ENCODE measurements around the gene ERVV-1.
"Not testable (repeated sequence)": the region's sequence is repeated elsewhere in the genome, so short reads cannot be mapped to it uniquely, and the experiment has no call there.

ERVV-1 gene

GRCh38 chr19:53013621-53014020 is at the start of gene ERVV-1:
ERVV-1 (plus strand) TSS chr19:53013921; CDS start chr19:53014091, 170 bp downstream.
- DNase-seq (ENCODE audit: low read depth in 2 of 2): no peak

GRCh38 chr19:52967772-52968171 is 45.9 kb upstream of the ERVV-1 start:
- no peak for DNase-seq (ENCODE audit: low read depth in 2 of 2)

GRCh38 chr19:52981329-52981728 is 32.4 kb upstream of the ERVV-1 start:
- DNase-seq (ENCODE audit: low read depth in 2 of 2): no peak

- not testable (repeated sequence) for DNase-seq (ENCODE audit: low read depth in 2 of 2)
These were observed 30.6 kb upstream of the ERVV-1 start for GRCh38 chr19:52983167-52983566.

GRCh38 chr19:52987221-52987620 is 26.5 kb upstream of the ERVV-1 start:
- DNase-seq (ENCODE audit: low read depth in 2 of 2): no peak

GRCh38 chr19:52988506-52988905 is 25.2 kb upstream of the ERVV-1 start:
- DNase-seq (ENCODE audit: low read depth in 2 of 2): no peak

- DNase-seq (ENCODE audit: low read depth in 2 of 2): no peak
These were observed 22.8 kb upstream of the ERVV-1 start for GRCh38 chr19:52990759-52991418.

- DNase-seq (ENCODE audit: low read depth in 2 of 2): no peak
These were observed 22.2 kb upstream of the ERVV-1 start for GRCh38 chr19:52991484-52991883.

- no peak for DNase-seq (ENCODE audit: low read depth in 2 of 2)
These were observed 21.4 kb upstream of the ERVV-1 start for GRCh38 chr19:52992109-52993004.

- DNase-seq (ENCODE audit: low read depth in 2 of 2): peak; percentile 53 to 57
These were observed 20.2 kb upstream of the ERVV-1 start for GRCh38 chr19:52993342-52994178.

GRCh38 chr19:52995711-52996110 is 18.0 kb upstream of the ERVV-1 start:
- DNase-seq (ENCODE audit: low read depth in 2 of 2): no peak

- DNase-seq (ENCODE audit: low read depth in 2 of 2): no peak
These were observed 15.7 kb upstream of the ERVV-1 start for GRCh38 chr19:52997975-52998374.

GRCh38 chr19:53002479-53002878 is 11.2 kb upstream of the ERVV-1 start:
- no peak for DNase-seq (ENCODE audit: low read depth in 2 of 2)

- no peak for DNase-seq (ENCODE audit: low read depth in 2 of 2)
These were observed 9.5 kb upstream of the ERVV-1 start for GRCh38 chr19:53004242-53004641.

GRCh38 chr19:53007200-53007599 is 6.5 kb upstream of the ERVV-1 start:
- no peak for DNase-seq (ENCODE audit: low read depth in 2 of 2)

GRCh38 chr19:53007606-53008005 is 6.1 kb upstream of the ERVV-1 start:
- no peak for DNase-seq (ENCODE audit: low read depth in 2 of 2)

GRCh38 chr19:53008061-53008778 is 5.5 kb upstream of the ERVV-1 start:
- DNase-seq (ENCODE audit: low read depth in 2 of 2): no peak

GRCh38 chr19:53010494-53010893 is 3.2 kb upstream of the ERVV-1 start:
- no peak for DNase-seq (ENCODE audit: low read depth in 2 of 2)

GRCh38 chr19:53012006-53012405 is 1.7 kb upstream of the ERVV-1 start:
- DNase-seq (ENCODE audit: low read depth in 2 of 2): no peak

GRCh38 chr19:53015159-53015558 is 1.4 kb downstream of the ERVV-1 start:
- DNase-seq (ENCODE audit: low read depth in 2 of 2): no peak

- DNase-seq (ENCODE audit: low read depth in 2 of 2): no peak
These were observed 2.0 kb downstream of the ERVV-1 start for GRCh38 chr19:53015730-53016129.
